Tibial artery (tissue), 4 donors: ENCODE results near the gene ABHD1.

ENCODE experiments used
- DNase-seq, 2 donors: peaks; one replicate each; pipeline ENCODE4 v3.0.0-alpha.2; 2019
- H3K27ac ChIP-seq, 2 donors: fragments of 200-600 bp; sonication (generic) in 1 of 2; 1 replicate in 1 of 2; 2 replicates in 1 of 2; pipeline ENCODE4 v1.5.1; 2018 to 2019; ENCODE audit warnings: mild to moderate bottlenecking in 1 of 2
- H3K27me3 ChIP-seq, 2 donors: fragments of 200-600 bp; sonication (generic) in 1 of 2; one replicate each; pipeline versions ENCODE4 v1.5.1 to v1.6.0; 2016 to 2019
- H3K36me3 ChIP-seq, 3 donors: fragments of 200-600 bp; sonication (generic) in 2 of 3; one replicate each; pipeline ENCODE4 v1.5.1; 2016 to 2019; ENCODE audit warnings: mild to moderate bottlenecking in 2 of 3
- H3K4me1 ChIP-seq, 4 donors: fragments of 200-600 bp; sonication (generic) in 2 of 4; 1 replicate in 3 of 4; 2 replicates in 1 of 4; pipeline ENCODE4 v1.5.1; 2016 to 2019
- H3K4me3 ChIP-seq, 2 donors: fragments of 200-600 bp; sonication (generic) in 1 of 2; 1 replicate in 1 of 2; 2 replicates in 1 of 2; pipeline ENCODE4 v1.5.1; 2018 to 2019; ENCODE audit warnings: mild to moderate bottlenecking in 2 of 2
- H3K9me3 ChIP-seq, 3 donors: fragments of 200-600 bp; sonication (generic) in 1 of 3; one replicate each; pipeline ENCODE4 v1.5.1; 2016 to 2019
- intact Hi-C: fragments of 100-400 bp; cut with DNase I; formaldehyde crosslinking; loops from one replicate; pipeline ENCODE4 v1.15.0; 2023; ENCODE audit warnings: low total_unique reads
- TF ChIP-seq, protein P1 (sequence below), 2 experiments: fragments of 200-600 bp in 1 of 2; fragments of 450-650 bp in 1 of 2; IDR thresholded peaks; one replicate each; pipeline ENCODE4 v1.5.1; 2017 to 2019; ENCODE audit warnings: antibody characterized with exemption in 2 of 2, mild to moderate bottlenecking in 1 of 2, moderate library complexity in 1 of 2

Gene ABHD1

DNA sequence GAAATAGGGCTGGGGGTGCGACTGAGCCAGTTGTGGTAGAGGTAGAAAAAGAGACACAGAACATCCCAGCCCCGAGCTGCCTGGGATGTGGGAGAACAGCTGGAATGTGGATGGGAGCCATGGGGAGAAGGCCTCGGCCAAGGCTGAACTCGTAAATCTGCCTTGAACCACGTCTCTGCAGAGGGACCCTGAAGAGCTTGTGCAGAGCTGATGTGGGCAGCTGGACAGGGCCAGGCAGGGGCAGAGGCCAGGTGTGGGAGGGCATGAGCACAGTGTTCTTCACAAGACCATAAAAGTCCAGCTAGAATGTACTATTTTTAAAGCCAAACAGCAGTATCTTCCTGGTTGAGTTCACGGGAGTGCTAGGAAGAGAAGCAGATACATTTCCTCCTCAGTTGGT is 30.9 kb downstream of the ABHD1 start:
- no peak overlapping the region for H3K27ac ChIP-seq
- H3K4me3 ChIP-seq = no peak overlapping the region
- peak in 1 of 2 donors; percentile 41 for DNase-seq

DNA sequence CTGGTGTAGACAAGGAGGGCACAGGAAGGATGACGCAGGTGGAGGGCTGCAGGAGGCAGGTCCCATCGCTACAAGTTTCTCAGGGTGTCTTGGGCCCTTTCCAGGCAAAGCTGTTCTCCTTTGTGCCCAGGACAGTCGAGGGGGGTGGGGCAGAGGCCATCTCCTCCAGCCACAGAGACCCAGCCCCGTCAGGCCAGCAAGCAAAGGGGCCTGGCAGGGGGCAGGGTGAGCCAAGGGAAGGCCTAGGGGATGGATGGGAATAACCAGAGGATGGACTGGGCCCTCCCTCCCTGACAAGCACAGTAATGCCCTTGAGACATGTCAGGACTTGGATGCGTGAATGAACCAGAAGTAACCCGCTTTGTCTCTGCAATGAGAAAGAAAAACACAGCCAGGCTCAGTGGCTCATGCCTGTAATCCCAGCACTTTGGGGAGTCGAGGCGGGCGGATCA is 31.5 kb downstream of the ABHD1 start:
- TF ChIP-seq, protein P1, sequence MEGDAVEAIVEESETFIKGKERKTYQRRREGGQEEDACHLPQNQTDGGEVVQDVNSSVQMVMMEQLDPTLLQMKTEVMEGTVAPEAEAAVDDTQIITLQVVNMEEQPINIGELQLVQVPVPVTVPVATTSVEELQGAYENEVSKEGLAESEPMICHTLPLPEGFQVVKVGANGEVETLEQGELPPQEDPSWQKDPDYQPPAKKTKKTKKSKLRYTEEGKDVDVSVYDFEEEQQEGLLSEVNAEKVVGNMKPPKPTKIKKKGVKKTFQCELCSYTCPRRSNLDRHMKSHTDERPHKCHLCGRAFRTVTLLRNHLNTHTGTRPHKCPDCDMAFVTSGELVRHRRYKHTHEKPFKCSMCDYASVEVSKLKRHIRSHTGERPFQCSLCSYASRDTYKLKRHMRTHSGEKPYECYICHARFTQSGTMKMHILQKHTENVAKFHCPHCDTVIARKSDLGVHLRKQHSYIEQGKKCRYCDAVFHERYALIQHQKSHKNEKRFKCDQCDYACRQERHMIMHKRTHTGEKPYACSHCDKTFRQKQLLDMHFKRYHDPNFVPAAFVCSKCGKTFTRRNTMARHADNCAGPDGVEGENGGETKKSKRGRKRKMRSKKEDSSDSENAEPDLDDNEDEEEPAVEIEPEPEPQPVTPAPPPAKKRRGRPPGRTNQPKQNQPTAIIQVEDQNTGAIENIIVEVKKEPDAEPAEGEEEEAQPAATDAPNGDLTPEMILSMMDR (IDR thresholded peaks at IDR 0.05) = no peak
- intact Hi-C loops = no loop called here
- DNase-seq = peak in 1 of 2 donors; percentile 60

More for the DNA sequence above, 30.9 kb downstream of the ABHD1 start:
- H3K27me3 ChIP-seq = peaks cover 0 to 19% of the 10 kb centered on the region in 2 donors
- no peaks in the 10 kb centered on the region for H3K36me3 ChIP-seq
- intact Hi-C loops = no loop called here
- TF ChIP-seq, protein P1 (IDR thresholded peaks at IDR 0.05) = no peak
- H3K9me3 ChIP-seq = no peaks in the 10 kb centered on the region
- no peaks in the 10 kb centered on the region for H3K4me1 ChIP-seq

DNA sequence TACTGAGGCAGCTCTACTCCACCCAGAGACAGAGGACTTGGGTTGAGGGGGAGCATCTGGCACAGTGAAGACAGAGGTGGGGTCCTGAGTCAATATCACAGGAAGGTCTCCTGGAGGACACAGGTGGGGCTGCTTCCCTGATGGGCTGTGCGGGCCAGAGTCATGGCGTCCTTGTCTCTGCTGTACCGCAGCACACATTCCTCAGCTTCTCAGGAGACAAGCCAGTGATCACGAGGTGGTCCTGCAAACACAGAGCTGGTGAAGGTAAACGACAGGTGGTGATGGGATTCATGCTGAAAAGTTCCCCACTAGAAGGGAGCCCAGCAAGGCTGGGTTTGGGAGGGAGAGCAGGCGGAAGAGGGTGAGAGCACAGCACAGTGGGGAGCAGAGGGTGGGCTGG is 34.9 kb downstream of the ABHD1 start:
- peaks cover 0 to 7% of the 10 kb centered on the region in 2 donors for H3K27me3 ChIP-seq
- no peak overlapping the region for H3K27ac ChIP-seq
- TF ChIP-seq, protein P1 (IDR thresholded peaks at IDR 0.05) = no peak

More for the DNA sequence above, 31.5 kb downstream of the ABHD1 start:
- Histone ChIP-seq H3K27ac (no peak overlapping the region), H3K36me3 (no peaks in the 10 kb centered on the region), H3K4me1 (no peaks in the 10 kb centered on the region), H3K4me3 (no peak overlapping the region), H3K9me3 (no peaks in the 10 kb centered on the region), H3K27me3 (peaks cover 0 to 13% of the 10 kb centered on the region in 2 donors)

DNA sequence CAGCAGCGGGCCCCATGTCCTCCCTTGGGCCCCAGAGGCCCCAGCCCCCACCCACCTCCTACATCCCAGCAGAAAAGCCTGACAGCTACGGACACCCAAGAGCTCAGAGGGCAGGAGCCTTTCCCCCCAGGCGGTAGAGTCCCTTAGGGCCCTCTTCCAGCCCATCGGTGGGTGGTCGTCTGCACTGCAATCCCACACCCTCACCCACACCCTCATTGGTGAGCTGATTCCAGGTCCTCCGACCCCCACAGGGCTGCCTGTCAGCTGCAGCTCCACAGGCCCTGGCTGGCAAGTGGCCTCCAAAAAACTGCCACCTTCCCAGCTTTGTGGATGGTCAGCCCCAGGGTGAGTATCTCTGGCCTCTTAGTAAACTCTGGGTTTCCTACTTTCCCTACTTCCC is 35.7 kb downstream of the ABHD1 start:
- Histone ChIP-seq H3K9me3 (no peaks in the 10 kb centered on the region), H3K36me3 (no peaks in the 10 kb centered on the region), H3K4me3 (no peak overlapping the region), H3K27ac (no peak overlapping the region), H3K27me3 (peaks cover 0 to 7% of the 10 kb centered on the region in 2 donors), H3K4me1 (no peaks in the 10 kb centered on the region)
- TF ChIP-seq, protein P1 (IDR thresholded peaks at IDR 0.05) = no peak
- DNase-seq = peak in 1 of 2 donors; percentile 12
- intact Hi-C loops = no loop called here

More for the DNA sequence above, 34.9 kb downstream of the ABHD1 start:
- peak in 1 of 2 donors; percentile 45 for DNase-seq
- no peak overlapping the region for H3K4me3 ChIP-seq
- H3K9me3 ChIP-seq = no peaks in the 10 kb centered on the region
- no peaks in the 10 kb centered on the region for H3K4me1 ChIP-seq
- intact Hi-C loops = no loop called here
- H3K36me3 ChIP-seq = no peaks in the 10 kb centered on the region

DNA sequence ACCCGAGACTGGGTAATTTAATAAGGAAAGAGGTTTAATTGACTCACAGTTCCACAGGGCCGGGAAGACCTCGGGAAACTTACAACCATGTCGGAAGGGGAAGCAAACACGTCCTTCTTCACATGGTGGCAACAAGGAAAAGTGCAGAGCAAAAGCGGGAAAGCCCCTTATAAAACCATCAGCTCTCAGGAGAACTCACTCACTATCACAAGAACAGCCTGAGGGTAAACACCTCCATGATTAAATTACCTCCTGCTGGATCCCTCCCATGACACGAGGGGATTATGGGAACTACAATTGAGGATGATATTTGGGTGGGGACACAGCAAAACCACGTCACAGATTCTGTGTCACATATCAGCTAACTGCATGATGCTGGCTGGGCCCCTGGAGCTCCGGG is 36.6 kb downstream of the ABHD1 start:
- peaks cover 0 to 7% of the 10 kb centered on the region in 2 donors for H3K27me3 ChIP-seq
- intact Hi-C loops = no loop called here
- H3K4me3 ChIP-seq = no peak overlapping the region
- no peaks in the 10 kb centered on the region for H3K4me1 ChIP-seq
- H3K27ac ChIP-seq = no peak overlapping the region
- peak in 1 of 2 donors; percentile 4 for DNase-seq
- no peaks in the 10 kb centered on the region for H3K9me3 ChIP-seq
- TF ChIP-seq, protein P1 (IDR thresholded peaks at IDR 0.05) = no peak
- H3K36me3 ChIP-seq = no peaks in the 10 kb centered on the region
